SK-N-MC (cell line): ENCODE results near the gene EXOG.

Experiments
- DNase-seq: peaks from one replicate; pipeline ENCODE4 v3.0.0-alpha.2; 2011; ENCODE audit warnings: low read depth, low spot score
- H3K27ac ChIP-seq: fragments of 200-600 bp; sonication (generic); 2 replicates; pipeline ENCODE4 v1.5.1; 2016; ENCODE audit warnings: mixed run types
- H3K36me3 ChIP-seq: fragments of 200-600 bp; sonication (generic); 2 replicates; pipeline ENCODE4 v1.6.1; 2017; ENCODE audit warnings: antibody characterized with exemption, low read length, mixed read lengths; ENCODE audit not compliant: insufficient read depth
- H3K4me3 ChIP-seq: fragments of 200-600 bp; sonication (generic); 2 replicates; pipeline ENCODE4 v1.5.1; 2016
- H3K9ac ChIP-seq: fragments of 200-600 bp; sonication (generic); 2 replicates; pipeline ENCODE4 v1.8.0; 2017; ENCODE audit warnings: mixed run types, mixed read lengths; ENCODE audit not compliant: insufficient read length
- H3K9me3 ChIP-seq: fragments of 200-600 bp; sonication (generic); 2 replicates; pipeline ENCODE4 v1.6.1; 2017; ENCODE audit warnings: low read depth, mild to moderate bottlenecking, antibody characterized with exemption, low read length, moderate library complexity, mixed read lengths
- EZH2 ChIP-seq: fragments of 200-600 bp; sonication (generic); IDR thresholded peaks from one replicate; pipeline ENCODE4 v1.6.1; 2017; ENCODE audit warnings: antibody characterized with exemption
- FOXP2 ChIP-seq: optimal IDR thresholded peaks from 2 replicates; pipeline ENCODE3; 2011; ENCODE audit warnings: mild to moderate bottlenecking, moderate library complexity; ENCODE audit not compliant: insufficient read depth; ENCODE audit errors: extremely low read length, control extremely low read depth
- POLR2AphosphoS5 ChIP-seq: IDR thresholded peaks from 2 replicates; pipeline ENCODE4 v1.6.1; 2012; ENCODE audit warnings: mild to moderate bottlenecking, low read depth, low read length, borderline replicate concordance

EXOG gene

DNA sequence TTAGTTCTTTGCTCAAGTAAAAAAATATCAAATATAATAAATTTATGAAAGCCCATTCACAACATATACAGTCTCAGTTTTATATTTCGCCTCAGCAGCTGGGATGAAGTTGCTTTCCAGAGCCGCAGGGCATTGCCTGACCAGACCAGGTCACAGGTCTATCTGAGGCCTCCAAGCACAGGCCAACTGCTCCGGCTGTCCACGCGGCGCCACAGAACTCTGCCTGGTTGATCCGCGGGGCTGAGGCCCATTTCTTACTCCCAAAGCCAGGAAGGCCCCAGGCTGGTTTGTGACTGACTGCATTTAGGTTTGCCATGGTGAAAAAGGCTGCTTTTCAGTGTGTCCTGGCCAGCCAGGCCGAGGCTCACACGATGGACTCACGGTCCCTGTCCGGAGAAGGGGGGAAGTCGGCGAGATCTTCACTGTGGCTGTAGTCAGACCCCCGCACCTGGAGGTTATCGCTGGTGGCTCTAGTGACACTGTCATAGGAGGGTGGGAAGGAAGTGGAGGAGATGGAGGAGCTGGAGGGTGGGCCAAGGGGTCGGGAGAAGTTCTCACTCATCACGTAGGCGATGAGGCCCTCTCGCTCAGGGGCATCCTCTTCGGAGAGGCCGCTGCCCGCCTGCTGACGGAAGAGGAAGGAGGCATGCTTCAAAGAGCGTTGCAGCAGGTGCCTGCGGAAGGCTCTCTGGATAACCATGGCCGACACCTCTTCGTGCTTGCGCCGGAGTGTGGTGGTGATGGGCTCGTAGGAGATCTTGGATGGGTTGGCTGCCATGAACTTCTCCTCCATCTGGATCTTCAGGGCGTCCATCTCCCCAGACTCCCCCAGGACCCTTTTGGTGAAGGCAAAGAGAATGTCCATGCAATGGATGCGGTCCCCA lies 54.1 kb downstream of the EXOG start:
- TF ChIP-seq POLR2AphosphoS5 = no peak
- TF ChIP-seq EZH2 = no peak
- TF ChIP-seq FOXP2 = no peak
- H3K9ac ChIP-seq = no peak overlapping the region
- H3K4me3 ChIP-seq = no peak overlapping the region
- no peak overlapping the region for H3K27ac ChIP-seq
- no peaks in the 10 kb centered on the region for H3K9me3 ChIP-seq
- H3K36me3 ChIP-seq = no peaks in the 10 kb centered on the region
- DNase-seq = no peak

DNA sequence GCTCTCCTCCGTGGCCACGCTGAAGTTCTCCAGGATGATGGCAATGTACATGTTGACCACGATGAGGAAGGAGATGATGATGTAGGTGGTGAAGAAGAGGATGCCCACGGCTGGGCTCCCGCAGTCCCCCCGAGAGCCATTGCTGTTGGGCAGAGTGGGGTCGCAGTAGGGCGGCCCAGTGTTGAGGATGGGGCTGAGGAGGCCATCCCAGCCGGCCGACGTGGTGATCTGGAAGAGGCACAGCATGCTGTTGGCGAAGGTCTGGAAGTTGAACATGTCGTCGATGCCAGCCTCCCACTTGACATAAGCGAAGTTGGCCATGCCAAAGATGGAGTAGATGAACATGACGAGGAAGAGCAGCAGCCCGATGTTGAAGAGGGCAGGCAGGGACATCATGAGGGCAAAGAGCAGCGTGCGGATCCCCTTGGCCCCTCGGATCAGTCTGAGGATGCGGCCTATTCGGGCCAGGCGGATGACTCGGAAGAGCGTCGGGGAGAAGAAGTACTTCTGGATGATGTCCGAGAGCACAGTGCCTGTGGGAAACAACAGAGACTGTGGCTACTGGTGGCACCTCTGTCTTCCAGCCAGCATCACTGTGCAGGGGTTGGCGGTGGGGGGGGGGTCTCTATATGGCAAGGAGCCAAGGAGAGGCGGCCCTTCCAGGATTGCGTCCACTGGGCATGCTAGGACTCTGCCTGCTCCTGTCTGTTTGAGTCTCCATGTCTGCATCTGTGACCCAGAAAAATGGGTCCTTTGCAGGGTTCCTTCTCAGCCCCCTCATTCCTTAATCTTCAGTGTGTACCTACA lies 55.1 kb downstream of the EXOG start:
- no peak for DNase-seq
- H3K9ac ChIP-seq = no peak overlapping the region
- H3K9me3 ChIP-seq = no peaks in the 10 kb centered on the region
- no peak overlapping the region for H3K27ac ChIP-seq
- no peak overlapping the region for H3K4me3 ChIP-seq
- H3K36me3 ChIP-seq = no peaks in the 10 kb centered on the region
- TF ChIP-seq POLR2AphosphoS5 (no peak), FOXP2 (no peak)

DNA sequence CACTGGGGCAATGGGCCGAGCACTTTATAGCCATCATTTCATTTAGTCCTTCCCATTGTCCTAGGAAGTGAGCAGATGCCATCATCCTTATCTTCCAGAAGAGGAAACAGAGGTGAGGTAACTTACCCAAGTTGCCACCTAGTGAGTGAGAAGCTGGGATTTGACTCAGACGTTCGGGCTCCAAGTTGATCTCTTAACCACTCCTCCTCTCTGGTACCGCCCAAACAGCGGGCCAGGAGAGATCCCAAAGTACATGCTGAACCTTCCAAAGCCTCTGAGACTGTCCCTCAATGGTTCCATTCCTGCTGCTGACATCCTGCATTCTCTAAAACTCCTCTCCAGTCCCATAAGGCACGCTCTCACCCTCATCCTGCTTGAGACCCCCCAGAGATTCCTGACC lies 56.2 kb downstream of the EXOG start:
- no peaks in the 10 kb centered on the region for H3K36me3 ChIP-seq
- no peak for TF ChIP-seq POLR2AphosphoS5
- TF ChIP-seq FOXP2 = no peak
- TF ChIP-seq EZH2 = no peak
- DNase-seq = no peak
- H3K4me3 ChIP-seq = no peak overlapping the region
- no peak overlapping the region for H3K9ac ChIP-seq
- H3K9me3 ChIP-seq = no peaks in the 10 kb centered on the region
- no peak overlapping the region for H3K27ac ChIP-seq

DNA sequence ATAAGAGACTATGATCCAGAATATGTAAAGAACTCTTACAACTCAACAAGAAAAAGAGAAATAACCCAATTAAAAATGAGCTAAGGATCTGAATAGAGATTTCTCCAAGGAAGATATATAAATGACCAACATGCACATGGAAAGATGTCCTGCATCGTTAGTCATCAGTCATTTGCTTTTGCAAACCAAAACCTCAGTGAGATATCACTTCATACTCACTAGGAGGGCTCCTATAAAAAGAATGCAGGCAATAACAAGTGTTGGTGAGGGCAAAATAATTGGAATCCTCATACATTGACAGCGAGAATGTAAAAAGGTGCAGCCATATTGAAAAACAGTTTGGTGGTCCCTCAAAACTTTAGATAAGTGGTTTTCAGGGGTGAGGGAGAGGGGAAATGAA lies 56.9 kb downstream of the EXOG start:
- Histone ChIP-seq H3K9ac (no peak overlapping the region), H3K9me3 (no peaks in the 10 kb centered on the region), H3K4me3 (no peak overlapping the region), H3K27ac (no peak overlapping the region), H3K36me3 (no peaks in the 10 kb centered on the region)
- no peak for TF ChIP-seq EZH2
- DNase-seq = no peak

DNA sequence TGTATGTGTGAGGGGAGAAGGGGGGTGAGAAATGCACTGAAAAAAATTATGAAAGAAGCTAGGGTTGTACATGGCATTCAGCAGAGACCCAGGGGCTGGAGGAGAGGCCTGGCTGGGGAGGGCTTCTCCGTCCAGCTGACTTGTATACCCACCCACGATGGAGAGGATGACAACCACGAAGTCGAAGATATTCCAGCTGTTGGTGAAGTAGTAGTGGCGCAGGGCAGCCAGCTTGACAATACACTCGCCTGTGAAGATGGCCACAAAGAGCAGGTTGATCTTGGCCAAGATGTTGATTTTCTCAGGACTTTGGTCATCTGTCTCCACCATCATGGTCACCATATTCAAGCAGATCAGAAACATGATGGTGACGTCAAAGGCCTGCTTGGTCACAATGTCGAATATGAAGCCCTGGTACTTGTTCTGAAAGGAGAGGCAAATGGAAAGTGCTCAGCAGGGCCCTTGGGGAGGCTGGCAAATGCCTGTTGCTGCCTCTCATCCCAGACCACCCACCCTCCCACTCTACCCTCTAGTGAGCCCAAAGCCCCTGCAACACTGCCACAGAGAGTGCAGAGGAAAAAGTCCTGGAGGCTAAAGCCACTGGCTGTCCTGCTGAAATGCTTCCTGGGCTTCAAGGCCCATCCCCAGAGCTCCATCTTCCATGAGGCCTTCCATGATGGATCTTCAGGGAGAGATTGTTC lies 58.1 kb downstream of the EXOG start:
- Histone ChIP-seq H3K9me3 (no peaks in the 10 kb centered on the region), H3K9ac (no peak overlapping the region), H3K4me3 (no peak overlapping the region), H3K27ac (no peak overlapping the region), H3K36me3 (no peaks in the 10 kb centered on the region)
- no peak for DNase-seq
- TF ChIP-seq POLR2AphosphoS5 (no peak), EZH2 (no peak), FOXP2 (no peak)

DNA sequence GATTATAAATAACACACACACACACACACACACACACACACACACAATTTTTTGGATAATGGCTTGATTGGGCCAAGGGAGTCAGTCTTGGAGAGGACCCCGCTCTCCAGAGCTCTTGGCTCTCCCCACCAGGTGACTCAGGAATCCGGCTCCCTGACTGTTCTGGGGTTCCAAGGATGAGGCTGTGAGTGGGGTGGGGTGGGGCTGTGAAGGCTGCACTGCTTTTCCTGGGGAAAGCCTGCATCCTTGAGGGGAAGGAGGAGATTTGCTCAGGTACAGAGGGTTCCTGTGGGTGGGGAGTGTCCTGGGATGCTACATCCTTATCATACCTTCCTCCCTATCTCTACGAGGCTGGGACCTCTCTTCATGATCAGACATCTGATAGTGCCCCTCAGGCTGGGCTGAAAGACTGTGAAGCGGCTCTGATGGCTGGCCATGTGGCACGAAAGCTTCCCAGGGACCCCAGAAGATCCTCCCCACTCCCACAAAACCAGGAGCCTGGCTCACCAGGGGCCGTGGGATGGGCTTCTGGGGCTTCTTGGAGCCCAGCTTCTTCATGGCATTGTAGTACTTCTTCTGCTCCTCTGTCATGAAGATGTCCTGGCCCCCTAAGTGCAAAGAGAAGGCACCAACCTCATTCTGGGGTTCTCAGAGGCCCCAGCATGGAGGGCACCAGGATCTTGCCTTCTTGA lies 59.2 kb downstream of the EXOG start:
- no peaks in the 10 kb centered on the region for H3K9me3 ChIP-seq
- TF ChIP-seq POLR2AphosphoS5 (no peak), FOXP2 (no peak), EZH2 (no peak)
- DNase-seq = no peak
- H3K4me3 ChIP-seq = no peak overlapping the region
- H3K9ac ChIP-seq = no peak overlapping the region
- no peaks in the 10 kb centered on the region for H3K36me3 ChIP-seq
- H3K27ac ChIP-seq = no peak overlapping the region

DNA sequence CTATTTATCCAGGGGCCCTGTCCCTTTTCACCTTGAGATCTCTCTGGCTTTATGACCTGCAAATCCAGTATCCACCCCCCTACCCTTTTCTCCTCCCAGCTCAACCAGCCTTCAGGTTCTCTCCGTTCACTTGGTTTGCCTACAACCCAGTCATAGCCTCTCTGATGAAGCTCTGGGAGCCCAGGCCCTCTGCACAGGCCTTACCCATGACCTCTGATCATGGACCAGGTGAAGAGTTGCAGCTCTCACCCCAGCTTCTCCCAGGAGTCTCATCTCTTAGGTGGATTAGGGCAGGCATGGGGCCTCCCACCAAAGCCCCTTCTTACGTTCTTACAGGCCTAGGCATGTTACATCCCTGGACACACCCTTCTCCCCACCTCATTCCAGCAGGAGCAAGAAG lies 59.8 kb downstream of the EXOG start:
- no peak for TF ChIP-seq FOXP2
- TF ChIP-seq EZH2 = no peak
- TF ChIP-seq POLR2AphosphoS5 = no peak
- H3K36me3 ChIP-seq = no peaks in the 10 kb centered on the region

DNA sequence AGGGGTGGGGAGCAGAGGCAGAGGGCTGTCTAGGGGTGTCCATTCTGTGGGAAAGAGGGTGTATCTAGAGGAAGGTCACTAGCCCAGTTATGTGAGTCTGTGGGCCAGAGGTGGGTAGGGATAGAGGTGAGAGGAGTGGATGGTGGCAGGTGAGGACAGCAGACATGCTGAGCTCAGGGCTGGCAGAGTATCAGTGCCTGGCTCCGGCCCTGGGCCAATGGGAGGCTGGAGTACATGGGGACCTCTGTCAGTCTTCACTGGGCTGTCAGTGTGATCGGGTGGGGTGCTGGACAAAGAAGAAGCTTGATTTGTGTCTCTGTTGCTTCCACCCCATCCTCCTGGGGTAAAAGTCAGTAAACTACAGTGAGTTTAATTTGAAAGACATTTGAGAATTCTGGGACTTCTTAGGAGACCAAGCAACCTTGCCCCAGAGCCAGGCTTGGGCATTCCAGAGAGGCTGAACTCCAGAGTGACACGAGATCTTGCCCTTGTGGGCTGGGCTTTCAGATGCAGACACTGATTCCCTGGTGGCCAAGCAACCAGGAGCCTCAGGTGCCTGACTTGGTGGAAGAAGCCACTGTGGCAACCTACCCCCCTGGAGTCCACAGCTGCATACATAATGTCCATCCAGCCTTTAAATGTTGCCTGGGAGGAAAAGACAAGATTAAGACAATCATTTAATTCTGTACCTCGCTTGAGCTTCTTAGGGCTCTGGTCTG lies 60.7 kb downstream of the EXOG start:
- H3K9ac ChIP-seq = no peak overlapping the region
- no peak for DNase-seq
- TF ChIP-seq POLR2AphosphoS5 (no peak), FOXP2 (no peak), EZH2 (no peak)

More for the DNA sequence above, 59.8 kb downstream of the EXOG start:
- Histone ChIP-seq H3K9ac (no peak overlapping the region), H3K27ac (no peak overlapping the region), H3K4me3 (no peak overlapping the region), H3K9me3 (no peaks in the 10 kb centered on the region)
- no peak for DNase-seq

More for the DNA sequence above, 60.7 kb downstream of the EXOG start:
- H3K36me3 ChIP-seq = no peaks in the 10 kb centered on the region
- H3K27ac ChIP-seq = no peak overlapping the region
- H3K4me3 ChIP-seq = no peak overlapping the region
- H3K9me3 ChIP-seq = no peaks in the 10 kb centered on the region
